Pancreas (tissue), 10 donors: ENCODE results near the gene AFM. TPM values are rescaled to one million over a fixed set of nuclear protein-coding genes. Genes with fewer than 3 reads are reported as not detected.

Experiments
- ATAC-seq, 4 donors: fragments of 200-7000 bp; cut with Tn5 transposase; one replicate each; pipeline versions ENCODE4 v1.8.0 to v1.9.1; 2020; ENCODE audit warnings: mild to moderate bottlenecking in 4 of 4, moderate library complexity in 4 of 4
- DNase-seq, 6 donors: peaks; one replicate each; pipeline ENCODE4 v3.0.0-alpha.2; 2020
- FAIRE-seq: peaks from 2 replicates; lab custom pipeline; 2012; peaks lifted over from hg19 to GRCh38; lab: Jason Lieb, UNC
- H3K27ac ChIP-seq, 4 donors: fragments of 200-600 bp; sonication (generic); 1 replicate in 3 of 4; 2 replicates in 1 of 4; pipeline versions ENCODE4 v1.5.0 to v1.8.0; 2020
- H3K27me3 ChIP-seq, 4 donors: fragments of 200-600 bp; one replicate each; pipeline ENCODE4 v1.8.0; 2021
- H3K36me3 ChIP-seq, 3 donors: fragments of 200-600 bp; sonication (generic) in 1 of 3; one replicate each; pipeline versions ENCODE4 v1.5.0 to v1.8.0; 2020 to 2021
- H3K4me1 ChIP-seq, 3 donors: fragments of 200-600 bp; one replicate each; pipeline ENCODE4 v1.8.0; 2021
- H3K4me3 ChIP-seq, 4 donors: fragments of 200-600 bp; sonication (generic) in 2 of 4; one replicate each; pipeline versions ENCODE4 v1.5.0 to v1.8.0; 2020 to 2021
- H3K9me3 ChIP-seq, 4 donors: fragments of 200-600 bp; one replicate each; pipeline ENCODE4 v1.8.0; 2021
- WGBS, 2 donors: extraction: QIAGEN DNeasy Blood & Tissue Kit; methylation state at CpG; one replicate each; pipeline ENCODE4 v1.1.7; 2013; 5-methylcytosine and 5-hydroxymethylcytosine counted together
- intact Hi-C, 3 donors: fragments of 100-400 bp; cut with DNase I; formaldehyde crosslinking; loops; one replicate each; pipeline versions ENCODE4 v1.11.1 to v1.14.2; 2022
- polyA plus RNA-seq, 2 donors: library from polyadenylated mRNA; stranded (reverse); fragments of 200-250 nt; gene quantifications; one replicate each; pipeline ENCODE4 v1.2.3, GENCODE V29; 2013
- total RNA-seq, 6 donors: library from RNA; stranded (reverse); fragmentation: NEBNext Ultra II Directional in 4 of 6; extraction: Animal tissue kit (Norgen Biotek cat#: 25700) in 4 of 6; gene quantifications; one replicate each; pipeline versions ENCODE4 v1.2.1 to v1.2.4, GENCODE V29; 2021 to 2023
- TF ChIP-seq, protein P1 (sequence below), 4 donors: fragments of 200-600 bp; sonication (generic) in 3 of 4; IDR thresholded peaks; one replicate each; pipeline versions ENCODE4 v1.5.0 to v1.8.0; 2021; ENCODE audit warnings: antibody characterized with exemption in 4 of 4
- donor health status: healthy with polysubstance abuse.
- donor health status: DM: no; HTN: no; CAD: no; lungs with moderate emphysema.
- donor health status: DM: no; HTN: no; CAD: no.
- donor health status: control.
- donor health status: control.
- donor health status: Bipolar disorder and iron deficiency.
- donor health status: DM: yes; HTN: yes; CAD: no.
- donor health status: DM: no; HTN: no; CAD: no.
- donor health status: DM: no; HTN: no; CAD: no.
- donor health status: DM: yes; HTN: yes; CAD: no.

The AFM gene, protein sequence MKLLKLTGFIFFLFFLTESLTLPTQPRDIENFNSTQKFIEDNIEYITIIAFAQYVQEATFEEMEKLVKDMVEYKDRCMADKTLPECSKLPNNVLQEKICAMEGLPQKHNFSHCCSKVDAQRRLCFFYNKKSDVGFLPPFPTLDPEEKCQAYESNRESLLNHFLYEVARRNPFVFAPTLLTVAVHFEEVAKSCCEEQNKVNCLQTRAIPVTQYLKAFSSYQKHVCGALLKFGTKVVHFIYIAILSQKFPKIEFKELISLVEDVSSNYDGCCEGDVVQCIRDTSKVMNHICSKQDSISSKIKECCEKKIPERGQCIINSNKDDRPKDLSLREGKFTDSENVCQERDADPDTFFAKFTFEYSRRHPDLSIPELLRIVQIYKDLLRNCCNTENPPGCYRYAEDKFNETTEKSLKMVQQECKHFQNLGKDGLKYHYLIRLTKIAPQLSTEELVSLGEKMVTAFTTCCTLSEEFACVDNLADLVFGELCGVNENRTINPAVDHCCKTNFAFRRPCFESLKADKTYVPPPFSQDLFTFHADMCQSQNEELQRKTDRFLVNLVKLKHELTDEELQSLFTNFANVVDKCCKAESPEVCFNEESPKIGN
- total RNA-seq (under 1 TPM; 0.08 to 0.44 (median 0.12) TPM), polyA plus RNA-seq (under 1 TPM; 0.30 to 0.82 TPM)

DNA sequence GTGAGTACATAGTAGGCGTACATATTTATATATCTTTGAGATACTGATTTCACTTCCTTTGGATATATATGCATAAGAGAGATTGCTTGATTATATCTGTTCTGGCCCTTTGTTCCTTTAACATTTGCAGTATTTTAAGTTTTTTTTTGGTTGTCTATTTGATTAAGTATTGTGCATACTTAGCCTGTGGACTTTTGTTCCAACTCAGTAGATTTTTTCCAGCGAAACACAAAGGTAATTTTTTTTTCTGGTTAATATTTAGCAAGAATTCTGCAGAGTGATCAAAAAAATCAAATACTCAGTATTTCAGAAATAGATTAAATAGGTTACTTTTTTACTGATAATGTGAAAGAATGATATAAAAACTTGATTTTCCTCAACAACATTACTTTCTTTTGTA, at the start of gene AFM:
Gene AFM, plus strand, starts transcription at position 388 of the 400 bp plus-strand sequence. CDS start 31 bp downstream, outside the sequence.
- TF ChIP-seq, protein P1, sequence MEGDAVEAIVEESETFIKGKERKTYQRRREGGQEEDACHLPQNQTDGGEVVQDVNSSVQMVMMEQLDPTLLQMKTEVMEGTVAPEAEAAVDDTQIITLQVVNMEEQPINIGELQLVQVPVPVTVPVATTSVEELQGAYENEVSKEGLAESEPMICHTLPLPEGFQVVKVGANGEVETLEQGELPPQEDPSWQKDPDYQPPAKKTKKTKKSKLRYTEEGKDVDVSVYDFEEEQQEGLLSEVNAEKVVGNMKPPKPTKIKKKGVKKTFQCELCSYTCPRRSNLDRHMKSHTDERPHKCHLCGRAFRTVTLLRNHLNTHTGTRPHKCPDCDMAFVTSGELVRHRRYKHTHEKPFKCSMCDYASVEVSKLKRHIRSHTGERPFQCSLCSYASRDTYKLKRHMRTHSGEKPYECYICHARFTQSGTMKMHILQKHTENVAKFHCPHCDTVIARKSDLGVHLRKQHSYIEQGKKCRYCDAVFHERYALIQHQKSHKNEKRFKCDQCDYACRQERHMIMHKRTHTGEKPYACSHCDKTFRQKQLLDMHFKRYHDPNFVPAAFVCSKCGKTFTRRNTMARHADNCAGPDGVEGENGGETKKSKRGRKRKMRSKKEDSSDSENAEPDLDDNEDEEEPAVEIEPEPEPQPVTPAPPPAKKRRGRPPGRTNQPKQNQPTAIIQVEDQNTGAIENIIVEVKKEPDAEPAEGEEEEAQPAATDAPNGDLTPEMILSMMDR (IDR thresholded peaks at IDR 0.05): no peak
- 14 to 16% methylated on average over 2 of the region's 2 CpGs for WGBS, 2 donors
- Histone ChIP-seq H3K9me3 (no peaks in the 10 kb centered on the region), H3K36me3 (no peaks in the 10 kb centered on the region), H3K27ac (peak within 1 kb of the TSS in 1 of 4 donors; percentile 21), H3K4me1 (peaks cover 0 to 14% (median 13%) of the 10 kb centered on the region in 3 donors), H3K27me3 (no peaks in the 10 kb centered on the region), H3K4me3 (no peak within 1 kb of the TSS)
- ATAC-seq (peak; percentile 80 to 90 (median 84)), DNase-seq (no peak), FAIRE-seq (no peak)
- intact Hi-C loops: no loop called here

DNA sequence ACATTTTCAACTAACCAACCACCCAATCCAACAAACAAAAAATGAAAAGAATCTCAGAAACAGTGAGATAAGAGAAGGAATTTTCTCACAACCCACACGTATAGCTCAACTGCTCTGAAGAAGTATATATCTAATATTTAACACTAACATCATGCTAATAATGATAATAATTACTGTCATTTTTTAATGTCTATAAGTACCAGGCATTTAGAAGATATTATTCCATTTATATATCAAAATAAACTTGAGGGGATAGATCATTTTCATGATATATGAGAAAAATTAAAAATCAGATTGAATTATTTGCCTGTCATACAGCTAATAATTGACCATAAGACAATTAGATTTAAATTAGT, 49.8 kb upstream of the AFM start:
- 33 to 42% methylated on average over 1 of the region's 1 CpG for WGBS, 2 donors

DNA sequence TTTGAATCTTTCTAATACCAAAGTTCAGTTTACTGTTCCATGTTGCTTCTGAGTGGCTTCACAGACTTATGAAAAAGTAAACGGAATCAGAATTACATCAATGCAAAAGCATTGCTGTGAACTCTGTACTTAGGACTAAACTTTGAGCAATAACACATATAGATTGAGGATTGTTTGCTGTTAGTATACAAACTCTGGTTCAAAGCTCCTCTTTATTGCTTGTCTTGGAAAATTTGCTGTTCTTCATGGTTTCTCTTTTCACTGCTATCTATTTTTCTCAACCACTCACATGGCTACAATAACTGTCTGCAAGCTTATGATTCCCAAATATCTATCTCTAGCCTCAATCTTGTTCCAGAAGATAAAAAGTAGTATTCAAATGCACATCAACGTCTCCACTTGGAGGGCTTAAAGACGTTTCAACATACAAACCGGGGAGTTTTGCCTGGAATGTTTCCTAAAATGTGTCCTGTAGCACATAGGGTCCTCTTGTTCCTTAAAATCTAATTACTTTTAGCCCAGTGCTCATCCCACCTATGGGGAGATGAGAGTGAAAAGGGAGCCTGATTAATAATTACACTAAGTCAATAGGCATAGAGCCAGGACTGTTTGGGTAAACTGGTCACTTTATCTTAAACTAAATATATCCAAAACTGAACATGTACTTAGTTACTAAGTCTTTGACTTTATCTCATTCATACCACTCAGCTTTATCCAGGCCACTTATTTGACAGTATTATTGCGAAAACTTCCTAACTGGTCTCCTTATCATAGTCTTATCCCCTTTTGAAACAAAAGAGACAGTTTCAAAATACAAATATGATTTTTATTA, 49.2 kb upstream of the AFM start:
- Histone ChIP-seq H3K4me1 (peaks cover 0 to 11% (median 0%) of the 10 kb centered on the region in 3 donors), H3K36me3 (no peaks in the 10 kb centered on the region), H3K9me3 (no peaks in the 10 kb centered on the region), H3K27ac (peak overlapping the region in 1 of 4 donors; percentile 13), H3K4me3 (no peak overlapping the region), H3K27me3 (no peaks in the 10 kb centered on the region)
- FAIRE-seq (no peak), ATAC-seq (peak; percentile 40 to 86 (median 50)), DNase-seq (no peak)
- WGBS, 2 donors: 28 to 38% methylated on average over 5 of the region's 5 CpGs
- TF ChIP-seq, protein P1 (IDR thresholded peaks at IDR 0.05): no peak
- intact Hi-C loops: no loop called here

More for the DNA sequence above, 49.8 kb upstream of the AFM start:
- H3K9me3 ChIP-seq: no peaks in the 10 kb centered on the region
- H3K27me3 ChIP-seq: no peaks in the 10 kb centered on the region
- H3K27ac ChIP-seq: no peak overlapping the region
- H3K4me1 ChIP-seq: peaks cover 0 to 11% (median 0%) of the 10 kb centered on the region in 3 donors
- FAIRE-seq (no peak), DNase-seq (no peak), ATAC-seq (no peak)
- TF ChIP-seq, protein P1 (IDR thresholded peaks at IDR 0.05): no peak
- intact Hi-C loops: no loop called here
- H3K4me3 ChIP-seq: no peak overlapping the region
- H3K36me3 ChIP-seq: no peaks in the 10 kb centered on the region

DNA sequence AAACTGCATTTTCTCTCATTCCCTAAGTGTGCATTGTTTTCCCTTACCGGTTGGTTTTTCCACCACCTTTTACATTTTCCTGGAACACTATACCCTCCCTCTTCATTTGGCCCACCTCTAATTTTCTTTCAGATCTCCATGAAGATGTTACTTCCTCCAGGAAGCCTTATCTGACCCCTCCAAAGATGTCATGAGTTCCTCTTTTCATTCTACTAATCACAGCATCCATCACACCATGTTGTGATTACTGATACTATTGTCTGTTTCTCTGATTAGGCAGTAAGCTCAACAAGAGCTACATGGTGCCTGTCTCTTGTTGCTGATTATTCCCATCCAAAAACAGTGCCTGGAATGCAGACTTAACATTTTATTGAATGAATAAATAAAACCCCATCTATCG, 48.4 kb upstream of the AFM start:
- Histone ChIP-seq H3K4me1 (peaks cover 0 to 11% (median 0%) of the 10 kb centered on the region in 3 donors), H3K27ac (peak overlapping the region in 1 of 4 donors; percentile 13), H3K4me3 (no peak overlapping the region), H3K9me3 (no peaks in the 10 kb centered on the region), H3K27me3 (no peaks in the 10 kb centered on the region), H3K36me3 (no peaks in the 10 kb centered on the region)
- TF ChIP-seq, protein P1 (IDR thresholded peaks at IDR 0.05): no peak
- DNase-seq: no peak
- intact Hi-C loops: no loop called here
- ATAC-seq: no peak
- 41 to 45% methylated on average over 2 of the region's 2 CpGs for WGBS, 2 donors
- FAIRE-seq: no peak
